ENCODE measurements around the gene ETFA. TPM values are rescaled to one million over a fixed set of nuclear protein-coding genes. Genes with fewer than 3 reads are reported as not detected.

Gene ETFA
- total and polyA plus RNA-seq, 2 of the 8 experiments (the other 6 are each of a cell fraction or from before 2014, with no cell fraction given), result 60.9 to 90.0 TPM

DNA sequence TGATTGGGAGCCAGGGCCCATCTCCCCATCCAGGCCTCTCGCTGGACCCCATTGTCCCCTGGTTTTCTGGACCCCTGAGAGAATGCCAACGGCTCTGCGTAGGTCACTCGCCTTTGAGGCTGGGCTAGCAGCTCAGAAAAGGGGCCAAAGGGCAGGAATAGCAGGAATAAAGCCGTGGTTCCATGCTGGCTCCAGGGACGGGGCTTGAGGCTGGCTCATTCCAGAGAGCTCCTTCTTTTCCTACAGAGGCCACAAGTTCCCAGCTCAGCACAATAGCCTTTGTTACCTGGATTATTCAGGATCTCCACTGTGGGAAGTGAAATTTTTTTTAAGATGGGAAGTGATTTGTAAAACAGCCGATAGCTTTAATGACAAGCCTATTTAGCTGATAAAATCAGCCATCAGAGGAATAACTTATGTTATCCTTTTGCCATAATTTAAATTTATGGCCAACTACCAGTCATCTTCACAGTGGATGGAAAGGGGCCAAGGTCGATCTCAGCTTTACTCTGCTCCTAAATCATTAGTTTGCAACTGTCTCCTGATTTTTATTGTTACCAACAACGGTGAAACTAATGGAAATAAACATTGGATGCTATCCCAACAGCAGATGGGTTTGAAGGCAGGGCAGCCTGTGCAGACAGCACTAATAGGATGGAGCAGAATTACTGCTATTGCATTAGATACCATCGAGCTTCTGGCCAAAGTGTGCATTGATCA, 127.2 kb downstream of the ETFA start:
- no peak for TF ChIP-seq NANOG (IDR thresholded peaks at IDR 0.05; ENCODE audit: insufficient read depth, low read depth, low read length, poor library complexity, severe bottlenecking)
- TF ChIP-seq GTF2F1 (IDR thresholded peaks at IDR 0.05; ENCODE audit: borderline replicate concordance, low read depth, low read length), result no peak
- no peak for TF ChIP-seq BRCA1 (IDR thresholded peaks at IDR 0.05; ENCODE audit: low read depth, low read length)
- no peak for TF ChIP-seq HDAC2 (IDR thresholded peaks at IDR 0.05; ENCODE audit: borderline replicate concordance in 1 of 2, low read depth in 2 of 2, low read length in 2 of 2)
- TF ChIP-seq CHD1 (IDR thresholded peaks at IDR 0.05; ENCODE audit: low read depth, low read length), result no peak
- TF ChIP-seq ZNF274 (IDR thresholded peaks at IDR 0.05; ENCODE audit: borderline replicate concordance, extremely low read depth, low read length), result no peak
- TF ChIP-seq CBX5 (IDR thresholded peaks at IDR 0.05; ENCODE audit: low read depth, low read length), result no peak
- 88% methylated on average over 10 of the region's 10 CpGs; no CpG with 5 or more reads in 1 of the 2 experiments for WGBS, 2 experiments (ENCODE audit: extremely low coverage in 1 of 2, insufficient coverage in 1 of 2, insufficient read length in 1 of 2, insufficient replicate concordance in 2 of 2, low coverage in 1 of 2, low lambda C conversion rate in 2 of 2, missing lambda C conversion rate in 1 of 2)
- no peaks in the 10 kb centered on the region for H3K79me2 ChIP-seq (ENCODE audit: control insufficient read depth in 1 of 2, insufficient read depth in 2 of 2, low read length in 2 of 2)
- no peak overlapping the region for H2AFZ ChIP-seq (ENCODE audit: low read length)
- no peak overlapping the region for H3K27ac ChIP-seq (ENCODE audit: low read depth, low read length)
- no peak overlapping the region for H3K9ac ChIP-seq (replicated peaks in 1 of 4; ENCODE audit: extremely low read depth in 1 of 4, low read depth in 3 of 4, low read length in 3 of 4)
- no peak overlapping the region; the same call in 1 of the 2 replicates for H3K18ac ChIP-seq (ENCODE audit: extremely low read depth, low read length)
- no peak overlapping the region for H4K8ac ChIP-seq (ENCODE audit: extremely low read depth, insufficient read depth, low read length)
- no peak overlapping the region for H3K4me2 ChIP-seq (ENCODE audit: insufficient read depth in 1 of 2, low read depth in 2 of 2, low read length in 2 of 2)
- H2BK15ac ChIP-seq (ENCODE audit: low read length), result no peak overlapping the region
- no peak overlapping the region for H2BK5ac ChIP-seq (ENCODE audit: low read depth, low read length)
- no peak overlapping the region for H2BK20ac ChIP-seq (ENCODE audit: low read length)
- no peak overlapping the region for H3K4ac ChIP-seq (replicated peaks; ENCODE audit: insufficient read length, low read depth, low read length)
- ChIA-PET CTCF (ENCODE audit: partially characterized antibody) (interaction anchor here (0.9 to 4.9 kb wide), 13 partner anchors 17 to 155 kb away, joined by 3 to 48 read pairs (median 8); no protein-coding TSS in a partner anchor), POLR2A (ENCODE audit: partially characterized antibody) (interaction anchor here (1.0 to 1.2 kb wide), 2 partner anchors 9 to 20 kb away, joined by 3 read pairs; no protein-coding TSS in a partner anchor)
- H3K56ac ChIP-seq (replicated peaks; ENCODE audit: insufficient read length, low read depth, low read length), result no peak overlapping the region
- no peak overlapping the region for H2BK120ac ChIP-seq (replicated peaks; ENCODE audit: low read depth, low read length)
- no peak overlapping the region for H3K14ac ChIP-seq (ENCODE audit: insufficient read length)
- H4K20me1 ChIP-seq (replicated peaks in 1 of 2; ENCODE audit: control insufficient read depth in 1 of 2, insufficient read depth in 2 of 2, low read length in 2 of 2), result no peaks in the 10 kb centered on the region
- H3K36me3 ChIP-seq (ENCODE audit: control insufficient read depth in 2 of 4, insufficient read depth in 4 of 4, low read length in 3 of 4), result no peaks in the 10 kb centered on the region
- H2BK12ac ChIP-seq (ENCODE audit: low read depth, low read length), result no peak overlapping the region
- no peaks in the 10 kb centered on the region for H3K27me3 ChIP-seq (replicated peaks in 1 of 4; ENCODE audit: control insufficient read depth in 3 of 4, extremely low read depth in 1 of 4, insufficient read depth in 3 of 4, low read length in 3 of 4)
- H3K23me2 ChIP-seq (ENCODE audit: low read depth, low read length), result no peaks in the 10 kb centered on the region; the same call in 1 of the 2 replicates
- no peak overlapping the region for H4K5ac ChIP-seq (ENCODE audit: insufficient read length, low read depth, low read length)
- no peaks in the 10 kb centered on the region for H3K79me1 ChIP-seq (ENCODE audit: low read depth, low read length)
- no peak overlapping the region for H3K23ac ChIP-seq (ENCODE audit: insufficient read length)
- H3K4me3 ChIP-seq (ENCODE audit: extremely low read depth in 1 of 4, insufficient read depth in 2 of 4, low read depth in 3 of 4, low read length in 4 of 4), result no peak overlapping the region
- FAIRE-seq (no peak), DNase-seq (ENCODE audit: low read depth in 1 of 2, low spot score in 2 of 2) (no peak)
- no peaks in the 10 kb centered on the region for H3K9me3 ChIP-seq (ENCODE audit: insufficient read depth in 2 of 2, low read depth in 1 of 2, low read length in 1 of 2)
- H4K91ac ChIP-seq (replicated peaks; ENCODE audit: insufficient read length, low read length), result no peak overlapping the region
- H3K4me1 ChIP-seq (replicated peaks in 1 of 4; ENCODE audit: control insufficient read depth in 3 of 4, insufficient read depth in 4 of 4, low read length in 3 of 4), result peaks cover 0 to 2% (median 0%) of the 10 kb centered on the region in 4 experiments; a peak in 1 of 7 replicates
- no peak overlapping the region for H2AK5ac ChIP-seq (ENCODE audit: low read depth, low read length)

Measured in H1 (cell line).